HG02759 (cell line): Measurements from ENCODE around the gene TMPRSS4.

Source experiments
- ATAC-seq: cut with Tn5 transposase; IDR thresholded peaks from one replicate; pipeline ENCODE4 v1.9.1; 2021; ENCODE audit warnings: mild to moderate bottlenecking, moderate library complexity; ENCODE audit not compliant: unreplicated experiment

TMPRSS4 gene

GRCh38 chr11:118132385-118133151 lies 55.7 kb downstream of the TMPRSS4 start:
- ATAC-seq, result no peak

- ATAC-seq, result no peak
These were observed 56.9 kb downstream of the TMPRSS4 start for GRCh38 chr11:118133816-118134215.

GRCh38 chr11:118135051-118135795 lies 58.3 kb downstream of the TMPRSS4 start:
- ATAC-seq, result no peak

GRCh38 chr11:118135796-118136165 lies 58.9 kb downstream of the TMPRSS4 start:
- ATAC-seq, result no peak

- no peak for ATAC-seq
These were observed 59.5 kb downstream of the TMPRSS4 start for GRCh38 chr11:118136341-118136740.

- no peak for ATAC-seq
These were observed 59.9 kb downstream of the TMPRSS4 start for GRCh38 chr11:118136801-118137200.

GRCh38 chr11:118138839-118139420 lies 62.1 kb downstream of the TMPRSS4 start:
- no peak for ATAC-seq

GRCh38 chr11:118139578-118139977 lies 62.7 kb downstream of the TMPRSS4 start:
- no peak for ATAC-seq

- no peak for ATAC-seq
These were observed 65.2 kb downstream of the TMPRSS4 start for GRCh38 chr11:118142081-118142480.

GRCh38 chr11:118142809-118143208 lies 65.9 kb downstream of the TMPRSS4 start:
- ATAC-seq, result no peak

- ATAC-seq, result no peak
These were observed 66.8 kb downstream of the TMPRSS4 start for GRCh38 chr11:118143661-118144185.

GRCh38 chr11:118144301-118145268 lies 67.7 kb downstream of the TMPRSS4 start:
- ATAC-seq, result no peak

GRCh38 chr11:118145285-118146227 lies 68.7 kb downstream of the TMPRSS4 start:
- peak; percentile 90 for ATAC-seq

- ATAC-seq, result no peak
These were observed 69.7 kb downstream of the TMPRSS4 start for GRCh38 chr11:118146554-118146953.

- ATAC-seq, result no peak
These were observed 70.6 kb downstream of the TMPRSS4 start for GRCh38 chr11:118147502-118147901.

- no peak for ATAC-seq
These were observed 71.4 kb downstream of the TMPRSS4 start for GRCh38 chr11:118148240-118148639.

- no peak for ATAC-seq
These were observed 72.0 kb downstream of the TMPRSS4 start for GRCh38 chr11:118148856-118149255.

- ATAC-seq, result no peak
These were observed 72.6 kb downstream of the TMPRSS4 start for GRCh38 chr11:118149493-118149892.

GRCh38 chr11:118151431-118151830 lies 74.6 kb downstream of the TMPRSS4 start:
- no peak for ATAC-seq
